ENCODE measurements around the gene PIP5KL1.

The PIP5KL1 gene

DNA sequence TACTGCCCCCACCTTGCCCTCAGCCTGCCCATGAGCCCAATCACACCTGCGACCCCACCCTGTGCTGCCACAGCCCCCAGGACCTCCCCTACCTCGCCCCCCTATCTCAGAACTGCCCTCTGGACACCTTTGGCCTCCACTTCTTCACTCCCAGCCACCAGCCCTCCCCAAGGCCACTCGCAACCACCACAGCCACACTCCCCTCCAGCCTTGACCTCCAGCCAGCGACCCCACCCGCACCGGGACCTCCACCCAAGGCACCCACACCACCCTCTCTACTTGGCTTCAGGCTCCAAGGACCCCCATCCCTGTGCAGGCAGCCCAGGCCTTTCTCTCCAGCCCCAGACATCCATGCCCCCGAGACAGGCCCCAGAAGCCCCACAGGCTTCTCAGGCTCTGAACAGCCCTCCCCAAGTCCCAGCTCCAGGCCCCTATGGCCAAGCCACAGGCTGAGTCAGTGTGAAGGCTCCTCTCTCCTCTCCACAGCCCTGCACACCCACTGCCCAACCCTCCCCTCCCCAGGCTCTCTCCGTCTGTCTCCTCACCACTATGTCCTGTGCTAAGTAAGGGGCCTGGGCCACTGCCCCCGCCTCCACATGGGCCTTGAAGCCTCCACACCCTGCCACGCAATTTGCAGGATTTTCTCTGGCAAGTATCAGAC lies 55.1 kb downstream of the PIP5KL1 start:
- no peak for DNase-seq (ENCODE audit: extremely low read depth in 1 of 2, low read depth in 1 of 2)

GRCh38 chr9:127874301-127875221 lies 56.0 kb downstream of the PIP5KL1 start:
- no peak for DNase-seq (ENCODE audit: extremely low read depth in 1 of 2, low read depth in 1 of 2)

- DNase-seq (ENCODE audit: extremely low read depth in 1 of 2, low read depth in 1 of 2), result no peak
These were observed 56.7 kb downstream of the PIP5KL1 start for GRCh38 chr9:127873886-127874285.

- DNase-seq (ENCODE audit: extremely low read depth in 1 of 2, low read depth in 1 of 2), result no peak
These were observed 57.3 kb downstream of the PIP5KL1 start for GRCh38 chr9:127873223-127873691.

GRCh38 chr9:127872369-127873222 lies 58.0 kb downstream of the PIP5KL1 start:
- DNase-seq (ENCODE audit: extremely low read depth in 1 of 2, low read depth in 1 of 2), result no peak

DNA sequence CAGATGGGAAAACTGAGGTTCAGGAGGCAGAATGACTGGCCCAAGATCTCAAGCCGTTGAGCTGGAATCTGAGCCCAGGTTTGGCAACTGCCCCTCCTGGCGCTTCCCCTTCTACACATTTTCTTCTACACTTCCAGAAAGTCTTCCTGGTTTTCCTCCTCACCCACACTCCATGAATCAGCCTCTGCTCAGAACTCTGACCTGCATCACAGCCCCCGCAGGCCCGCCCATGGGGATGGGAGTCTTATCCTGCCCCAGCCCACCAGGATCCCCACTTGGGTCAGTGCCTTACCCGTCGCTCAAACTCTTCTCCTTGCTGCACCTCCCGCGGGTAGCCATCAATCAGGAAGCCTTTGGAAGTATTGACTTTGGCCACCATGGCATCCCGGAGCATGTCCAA lies 59.0 kb downstream of the PIP5KL1 start:
- DNase-seq (ENCODE audit: extremely low read depth in 1 of 2, low read depth in 1 of 2), result no peak

GRCh38 chr9:127870887-127871286 lies 59.7 kb downstream of the PIP5KL1 start:
- no peak for DNase-seq (ENCODE audit: extremely low read depth in 1 of 2, low read depth in 1 of 2)
